RWPE2 (cell line): ENCODE measurements around the gene MYH14.

Experiments used
- ATAC-seq: fragments of 200-7000 bp; cut with Tn5 transposase; 3 replicates; pipeline ENCODE4 v1.9.1; 2021; ENCODE audit warnings: low read depth
- DNase-seq: peaks from one replicate; pipeline ENCODE4 v3.0.0-alpha.2; 2020; ENCODE audit warnings: low spot score
- H3K27ac ChIP-seq: fragments of 450-650 bp; 2 replicates; pipeline ENCODE4 v1.5.1; 2017; ENCODE audit warnings: mild to moderate bottlenecking; ENCODE audit not compliant: poor library complexity, severe bottlenecking
- H3K27me3 ChIP-seq: fragments of 250-450 bp; sonication (Bioruptor Pico); 2 replicates; pipeline ENCODE4 v1.5.1; 2021; ENCODE audit warnings: mild to moderate bottlenecking, moderate library complexity; ENCODE audit not compliant: insufficient read depth, poor library complexity, severe bottlenecking
- H3K36me3 ChIP-seq: fragments of 250-450 bp; sonication (Bioruptor Pico); 2 replicates; pipeline ENCODE4 v1.5.1; 2020; ENCODE audit warnings: low read depth, mild to moderate bottlenecking, moderate library complexity
- H3K4me1 ChIP-seq: fragments of 250-450 bp; sonication (Bioruptor Pico); 2 replicates; pipeline ENCODE4 v1.5.1; 2021; ENCODE audit warnings: mild to moderate bottlenecking, moderate library complexity; ENCODE audit not compliant: insufficient read depth, poor library complexity, severe bottlenecking
- H3K4me3 ChIP-seq: fragments of 250-450 bp; sonication (Bioruptor Pico); 2 replicates; pipeline ENCODE4 v1.5.1; 2021; ENCODE audit warnings: mild to moderate bottlenecking, moderate library complexity; ENCODE audit not compliant: severe bottlenecking
- H3K9me3 ChIP-seq: fragments of 250-450 bp; sonication (Bioruptor Pico); 2 replicates; pipeline ENCODE4 v1.5.1; 2021; ENCODE audit warnings: mild to moderate bottlenecking, moderate library complexity; ENCODE audit not compliant: severe bottlenecking
- TF ChIP-seq, protein P1 (sequence below): fragments of 450-650 bp; IDR thresholded peaks from one replicate; pipeline ENCODE4 v1.5.1; 2017; ENCODE audit warnings: mild to moderate bottlenecking, moderate library complexity; ENCODE audit not compliant: poor library complexity, severe bottlenecking

The MYH14 gene

DNA sequence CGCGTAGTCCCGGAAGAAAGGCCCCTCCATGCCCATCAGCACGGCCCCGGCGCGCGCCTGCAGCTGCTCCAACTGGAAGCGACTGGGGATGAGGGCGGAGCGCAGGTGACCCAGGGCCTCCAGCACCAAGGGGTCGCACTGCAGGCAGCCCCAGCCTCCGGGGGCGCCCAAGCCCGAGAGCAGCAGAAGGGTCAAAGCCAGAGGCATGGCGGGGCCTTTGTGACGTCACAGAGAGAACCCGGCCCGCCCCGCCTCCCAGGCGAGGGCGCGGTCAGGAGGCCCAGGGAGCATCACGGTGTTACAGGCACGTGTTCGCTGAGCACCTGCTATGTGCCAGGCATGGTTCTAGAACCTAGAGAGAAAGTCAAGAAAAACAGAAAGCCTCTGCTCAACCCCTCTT, 40.4 kb upstream of the MYH14 start, which contains the start of gene IZUMO2:
Gene IZUMO2 (minus strand): TSS at position 294 of the 400 bp plus-strand sequence. CDS start 87 bp downstream, at position 207.
- no peaks in the 10 kb centered on the region for H3K9me3 ChIP-seq
- no peak for DNase-seq
- no peaks in the 10 kb centered on the region for H3K27me3 ChIP-seq
- TF ChIP-seq, protein P1, sequence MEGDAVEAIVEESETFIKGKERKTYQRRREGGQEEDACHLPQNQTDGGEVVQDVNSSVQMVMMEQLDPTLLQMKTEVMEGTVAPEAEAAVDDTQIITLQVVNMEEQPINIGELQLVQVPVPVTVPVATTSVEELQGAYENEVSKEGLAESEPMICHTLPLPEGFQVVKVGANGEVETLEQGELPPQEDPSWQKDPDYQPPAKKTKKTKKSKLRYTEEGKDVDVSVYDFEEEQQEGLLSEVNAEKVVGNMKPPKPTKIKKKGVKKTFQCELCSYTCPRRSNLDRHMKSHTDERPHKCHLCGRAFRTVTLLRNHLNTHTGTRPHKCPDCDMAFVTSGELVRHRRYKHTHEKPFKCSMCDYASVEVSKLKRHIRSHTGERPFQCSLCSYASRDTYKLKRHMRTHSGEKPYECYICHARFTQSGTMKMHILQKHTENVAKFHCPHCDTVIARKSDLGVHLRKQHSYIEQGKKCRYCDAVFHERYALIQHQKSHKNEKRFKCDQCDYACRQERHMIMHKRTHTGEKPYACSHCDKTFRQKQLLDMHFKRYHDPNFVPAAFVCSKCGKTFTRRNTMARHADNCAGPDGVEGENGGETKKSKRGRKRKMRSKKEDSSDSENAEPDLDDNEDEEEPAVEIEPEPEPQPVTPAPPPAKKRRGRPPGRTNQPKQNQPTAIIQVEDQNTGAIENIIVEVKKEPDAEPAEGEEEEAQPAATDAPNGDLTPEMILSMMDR, result no peak
- H3K4me1 ChIP-seq, result no peaks in the 10 kb centered on the region
- no peaks in the 10 kb centered on the region for H3K36me3 ChIP-seq
- no peak for ATAC-seq
- H3K4me3 ChIP-seq, result no peak within 1 kb of the TSS
- H3K27ac ChIP-seq, result no peak within 1 kb of the TSS

DNA sequence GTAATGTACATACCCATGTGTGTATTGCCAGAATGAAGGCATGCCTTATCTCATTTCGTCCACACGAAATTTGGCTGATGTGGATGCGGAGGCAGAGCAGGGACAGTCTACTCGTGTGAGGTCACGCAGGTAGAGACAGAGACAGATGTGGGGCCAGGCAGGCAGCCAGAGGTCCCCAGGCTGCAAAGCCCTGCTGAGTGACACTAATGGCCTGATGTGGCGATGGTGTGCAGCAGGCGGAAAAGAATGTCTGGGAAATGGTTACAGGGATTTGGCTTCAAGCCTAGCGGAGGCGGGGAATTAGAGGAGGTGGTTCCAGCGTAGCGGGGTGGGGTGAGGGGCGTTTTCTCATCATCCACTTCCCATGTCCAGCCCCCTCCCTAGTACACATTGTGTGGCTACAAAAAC, 36.1 kb upstream of the MYH14 start:
- TF ChIP-seq, protein P1, result no peak
- H3K27me3 ChIP-seq, result no peaks in the 10 kb centered on the region
- no peak overlapping the region for H3K4me3 ChIP-seq
- H3K4me1 ChIP-seq, result no peaks in the 10 kb centered on the region
- ATAC-seq (no peak), DNase-seq (no peak)
- H3K9me3 ChIP-seq, result no peaks in the 10 kb centered on the region
- H3K36me3 ChIP-seq, result no peaks in the 10 kb centered on the region
- no peak overlapping the region for H3K27ac ChIP-seq

DNA sequence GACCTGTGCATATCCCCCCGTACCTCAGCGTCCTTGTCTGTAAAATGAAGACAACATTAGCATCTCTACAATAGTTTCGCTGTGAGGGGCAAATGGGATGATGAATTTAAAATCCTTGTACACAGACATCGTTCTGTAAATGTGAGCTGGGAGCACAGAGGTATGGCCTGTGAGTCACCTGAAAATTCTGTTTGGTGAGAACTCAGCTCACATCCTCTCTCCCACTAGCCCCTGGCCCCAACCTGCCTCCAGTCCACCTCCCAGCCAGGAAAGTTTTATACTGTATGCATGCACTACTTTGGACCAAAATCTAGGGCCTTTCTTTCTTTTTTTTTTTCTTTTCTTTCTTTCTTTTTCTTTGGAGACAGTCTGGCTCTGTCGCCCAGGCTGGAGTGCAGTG, 31.7 kb upstream of the MYH14 start:
- DNase-seq, result no peak
- Histone ChIP-seq H3K9me3 (no peaks in the 10 kb centered on the region), H3K27me3 (no peaks in the 10 kb centered on the region), H3K36me3 (no peaks in the 10 kb centered on the region), H3K4me3 (no peak overlapping the region), H3K27ac (no peak overlapping the region), H3K4me1 (no peaks in the 10 kb centered on the region)
- no peak for ATAC-seq
- TF ChIP-seq, protein P1, result no peak

DNA sequence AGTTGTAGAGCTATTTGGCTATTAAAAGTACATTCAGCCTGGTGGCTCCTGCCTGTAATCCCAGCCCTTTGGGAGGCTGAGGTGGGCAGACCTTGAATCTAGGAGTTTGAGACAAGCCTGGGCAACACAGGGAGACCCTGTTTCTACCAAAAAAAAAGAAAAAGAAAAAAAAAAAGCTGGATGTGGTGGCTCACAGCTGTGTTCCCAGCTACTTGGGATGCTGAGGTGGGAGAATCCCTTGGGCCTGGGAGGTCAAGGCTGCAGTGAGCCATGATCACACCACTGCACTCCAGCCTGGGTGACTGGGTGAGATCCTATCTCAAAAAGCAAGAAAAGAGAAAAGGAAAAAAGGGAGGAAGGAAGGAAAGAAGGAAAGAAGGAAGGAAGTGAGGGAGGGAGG, 30.7 kb upstream of the MYH14 start:
- DNase-seq, result no peak
- no peaks in the 10 kb centered on the region for H3K9me3 ChIP-seq
- no peaks in the 10 kb centered on the region for H3K36me3 ChIP-seq
- ATAC-seq, result no peak
- H3K4me1 ChIP-seq, result no peaks in the 10 kb centered on the region
- no peaks in the 10 kb centered on the region for H3K27me3 ChIP-seq
- TF ChIP-seq, protein P1, result no peak
- H3K27ac ChIP-seq, result no peak overlapping the region
- H3K4me3 ChIP-seq, result no peak overlapping the region

DNA sequence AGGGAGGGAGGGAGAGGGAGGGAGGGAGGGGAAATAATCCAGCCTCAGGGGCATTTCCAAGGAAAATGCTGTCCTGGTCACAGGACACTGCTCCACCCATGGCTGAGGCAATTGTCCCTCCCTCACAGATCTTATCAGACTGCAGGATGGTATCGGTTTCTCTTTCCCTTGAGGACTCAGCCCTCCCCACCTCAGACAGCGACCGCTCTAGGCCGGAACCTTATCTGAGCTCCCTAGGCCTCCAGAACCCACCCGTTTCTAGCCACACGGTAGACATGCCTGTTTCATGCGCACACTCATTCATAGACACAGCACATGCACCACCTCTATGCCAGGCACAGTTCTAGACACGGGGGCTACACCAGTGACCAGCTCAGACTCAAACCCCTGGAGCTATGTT, 30.3 kb upstream of the MYH14 start:
- ATAC-seq, result no peak
- Histone ChIP-seq H3K4me1 (no peaks in the 10 kb centered on the region), H3K9me3 (no peaks in the 10 kb centered on the region), H3K27me3 (no peaks in the 10 kb centered on the region), H3K4me3 (no peak overlapping the region), H3K27ac (no peak overlapping the region), H3K36me3 (no peaks in the 10 kb centered on the region)
- DNase-seq, result no peak
- TF ChIP-seq, protein P1, result no peak
